ENCODE data around the gene SERP2. TPM values are rescaled to one million over a fixed set of nuclear protein-coding genes. Genes with fewer than 3 reads are reported as not detected.

The SERP2 gene
- total and polyA plus RNA-seq, 3 experiments from 2014 or later: 0.47 to 0.57 (median 0.51) TPM

DNA sequence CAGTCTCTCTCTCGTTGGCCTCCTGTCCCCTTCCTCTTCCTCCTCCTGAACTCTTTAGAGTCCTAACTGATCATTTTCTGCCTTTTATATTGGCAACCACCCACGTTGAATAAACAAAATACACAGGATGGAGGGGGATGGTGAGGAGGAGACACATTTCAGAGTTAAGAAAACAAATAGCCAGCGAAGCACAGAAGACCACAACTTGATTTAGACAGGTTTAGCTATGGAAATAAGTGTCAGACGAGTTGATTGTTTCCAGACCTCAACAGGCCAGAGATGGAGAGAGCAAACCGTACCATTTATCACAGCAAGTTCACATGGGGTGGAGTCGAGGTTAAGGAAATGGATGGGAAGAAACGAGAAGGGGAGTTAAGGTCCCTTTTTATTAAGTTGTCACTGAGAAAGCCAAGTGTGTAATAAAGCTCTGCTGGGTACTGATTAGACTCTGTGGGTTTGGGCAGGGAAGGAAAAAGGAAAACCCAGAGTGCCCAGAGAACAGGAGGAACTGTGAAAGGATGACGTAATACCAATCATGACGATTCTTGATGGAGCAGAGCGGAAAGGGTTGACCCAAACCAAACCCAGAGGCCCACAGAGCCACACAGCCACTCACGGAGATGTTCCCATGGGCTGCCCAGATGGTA, 11.1 kb upstream of the SERP2 start:
- no peak overlapping the region for H3K4me3 ChIP-seq (ENCODE audit: low read length)
- CTCF ChIA-PET: no interaction called here
- H3K9me3 ChIP-seq (ENCODE audit: low read length): no peaks in the 10 kb centered on the region
- Mint-ChIP-seq H3K4me3 (no peak overlapping the region), H3K27me3 (peaks cover 3 to 15% of the 10 kb centered on the region in 2 donors), H3K27ac (no peak overlapping the region), H3K9me3 (no peaks in the 10 kb centered on the region), H3K4me1 (no peaks in the 10 kb centered on the region), H3K36me3 (no peaks in the 10 kb centered on the region)
- H3K4me1 ChIP-seq (ENCODE audit: insufficient read depth, low read length): no peaks in the 10 kb centered on the region
- no peaks in the 10 kb centered on the region for H3K27me3 ChIP-seq (ENCODE audit: insufficient read depth, low read length, poor library complexity, severe bottlenecking)
- H3K36me3 ChIP-seq (ENCODE audit: insufficient read depth, low read length): no peaks in the 10 kb centered on the region
- no peak overlapping the region for H3K27ac ChIP-seq (ENCODE audit: low read depth, low read length)
- POLR2A ChIA-PET: no interaction called here
- no peak for DNase-seq

DNA sequence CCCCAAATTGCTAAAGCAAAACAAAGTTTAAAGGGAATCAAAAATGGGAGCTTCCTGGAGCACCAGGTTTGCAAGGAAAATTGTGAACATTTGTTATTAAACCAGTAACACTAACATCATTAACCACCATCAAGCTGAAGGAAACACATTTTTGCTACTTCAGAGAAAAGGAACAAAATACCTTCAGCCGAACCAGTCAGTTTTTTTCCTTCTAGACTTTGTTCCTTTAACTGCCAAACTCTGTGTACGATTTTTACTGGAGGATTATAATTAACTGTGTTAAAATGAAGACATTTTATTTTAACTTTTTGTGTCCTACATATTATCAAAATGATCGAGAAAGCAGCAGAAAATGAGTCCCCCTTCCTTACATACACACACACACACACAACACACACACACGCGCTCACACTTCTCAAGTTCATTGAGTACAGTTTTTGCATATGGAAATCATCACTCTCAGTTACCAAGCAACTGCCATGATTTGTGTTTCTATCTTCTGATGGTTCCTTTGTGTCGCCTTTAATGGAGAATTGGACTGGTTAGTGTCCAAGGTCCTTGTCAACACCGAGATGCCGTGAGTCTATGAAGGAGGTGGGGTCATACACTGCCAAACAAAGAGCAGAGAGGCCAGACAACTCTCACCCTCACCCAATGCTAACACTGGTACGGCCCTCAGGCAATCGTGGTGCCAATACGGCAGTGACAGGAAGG, 9.8 kb upstream of the SERP2 start:
- no peaks in the 10 kb centered on the region for H3K9me3 Mint-ChIP-seq
- CTCF ChIA-PET: no interaction called here
- peaks cover 2 to 15% of the 10 kb centered on the region in 2 donors for H3K27me3 Mint-ChIP-seq
- H3K4me3 Mint-ChIP-seq: no peak overlapping the region
- Histone ChIP-seq H3K4me1 (ENCODE audit: insufficient read depth, low read length) (no peaks in the 10 kb centered on the region), H3K9me3 (ENCODE audit: low read length) (no peaks in the 10 kb centered on the region), H3K36me3 (ENCODE audit: insufficient read depth, low read length) (no peaks in the 10 kb centered on the region), H3K27me3 (ENCODE audit: insufficient read depth, low read length, poor library complexity, severe bottlenecking) (no peaks in the 10 kb centered on the region), H3K27ac (ENCODE audit: low read depth, low read length) (no peak overlapping the region), H3K4me3 (ENCODE audit: low read length) (no peak overlapping the region)
- H3K4me1 Mint-ChIP-seq: no peaks in the 10 kb centered on the region
- POLR2A ChIA-PET: no interaction called here
- no peak overlapping the region for H3K27ac Mint-ChIP-seq
- no peaks in the 10 kb centered on the region for H3K36me3 Mint-ChIP-seq
- no peak for DNase-seq

DNA sequence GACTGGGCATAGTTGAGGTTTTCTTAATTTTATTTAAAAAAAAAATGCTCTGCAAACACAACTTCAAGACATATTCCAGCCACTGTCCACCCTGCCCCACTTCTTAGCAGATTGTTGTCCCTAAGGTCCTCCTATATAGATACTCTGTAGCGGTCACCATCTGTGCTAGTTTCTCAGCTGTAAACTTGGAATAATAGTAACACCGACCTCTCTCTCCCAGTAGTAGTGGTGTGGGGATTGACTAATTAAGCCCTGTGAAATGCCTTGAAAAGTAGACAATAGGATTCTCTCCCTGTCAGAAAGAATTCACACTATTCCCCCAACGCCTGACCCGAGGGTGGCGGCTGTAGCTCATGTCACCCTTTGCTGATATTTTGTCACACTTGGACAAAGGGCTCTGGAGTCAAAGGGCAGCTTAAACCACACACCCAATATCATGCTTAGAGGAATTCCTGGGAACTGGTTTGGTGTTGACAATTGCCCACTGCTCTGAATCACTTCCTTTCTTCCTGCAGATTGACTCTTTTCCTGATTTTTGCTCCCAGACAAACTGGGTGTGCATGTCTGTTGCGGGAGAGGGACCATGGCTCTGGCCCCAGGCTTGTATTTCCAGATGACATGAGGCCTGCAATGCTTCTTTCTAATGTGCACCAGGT, 9.2 kb upstream of the SERP2 start:
- no peaks in the 10 kb centered on the region for H3K36me3 ChIP-seq (ENCODE audit: insufficient read depth, low read length)
- H3K4me3 ChIP-seq (ENCODE audit: low read length): no peak overlapping the region
- H3K4me1 Mint-ChIP-seq: no peaks in the 10 kb centered on the region
- no peaks in the 10 kb centered on the region for H3K27me3 ChIP-seq (ENCODE audit: insufficient read depth, low read length, poor library complexity, severe bottlenecking)
- DNase-seq: no peak
- no peak overlapping the region for H3K27ac Mint-ChIP-seq
- H3K9me3 Mint-ChIP-seq: no peaks in the 10 kb centered on the region
- H3K27me3 Mint-ChIP-seq: peaks cover 0 to 16% of the 10 kb centered on the region in 2 donors
- CTCF ChIA-PET: no interaction called here
- H3K27ac ChIP-seq (ENCODE audit: low read depth, low read length): no peak overlapping the region
- no peaks in the 10 kb centered on the region for H3K36me3 Mint-ChIP-seq
- H3K9me3 ChIP-seq (ENCODE audit: low read length): no peaks in the 10 kb centered on the region
- no peak overlapping the region for H3K4me3 Mint-ChIP-seq
- POLR2A ChIA-PET: no interaction called here
- no peaks in the 10 kb centered on the region for H3K4me1 ChIP-seq (ENCODE audit: insufficient read depth, low read length)

DNA sequence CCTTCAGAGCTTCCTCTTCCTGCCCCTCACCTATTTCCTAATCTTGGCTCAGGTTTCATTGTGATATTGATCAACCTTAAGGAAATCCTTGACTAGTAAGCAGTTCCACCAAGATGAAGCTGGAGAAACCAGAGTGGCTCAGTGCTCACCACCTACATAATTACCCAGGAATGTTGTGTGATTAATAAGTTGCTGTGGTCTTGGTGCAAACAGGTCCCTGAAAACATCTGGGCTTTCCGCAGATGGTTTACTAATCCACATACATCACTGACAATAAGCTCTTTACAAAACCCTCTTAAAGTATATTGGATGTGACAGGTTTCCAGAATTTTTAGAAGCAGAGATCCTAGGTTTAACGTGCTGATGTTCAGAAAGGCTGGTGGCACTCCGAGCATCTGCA, 8.6 kb upstream of the SERP2 start:
- no peak overlapping the region for H3K4me3 Mint-ChIP-seq
- no peaks in the 10 kb centered on the region for H3K36me3 Mint-ChIP-seq
- H3K36me3 ChIP-seq (ENCODE audit: insufficient read depth, low read length): no peaks in the 10 kb centered on the region
- no peak for DNase-seq
- H3K9me3 ChIP-seq (ENCODE audit: low read length): no peaks in the 10 kb centered on the region
- H3K27me3 ChIP-seq (ENCODE audit: insufficient read depth, low read length, poor library complexity, severe bottlenecking): no peaks in the 10 kb centered on the region
- H3K4me1 ChIP-seq (ENCODE audit: insufficient read depth, low read length): no peaks in the 10 kb centered on the region
- H3K27ac Mint-ChIP-seq: no peak overlapping the region
- no peaks in the 10 kb centered on the region for H3K9me3 Mint-ChIP-seq
- H3K27me3 Mint-ChIP-seq: peaks cover 0 to 16% of the 10 kb centered on the region in 2 donors
- H3K27ac ChIP-seq (ENCODE audit: low read depth, low read length): no peak overlapping the region
- H3K4me1 Mint-ChIP-seq: no peaks in the 10 kb centered on the region
- ChIA-PET CTCF (no interaction called here), POLR2A (no interaction called here)
- no peak overlapping the region for H3K4me3 ChIP-seq (ENCODE audit: low read length)

DNA sequence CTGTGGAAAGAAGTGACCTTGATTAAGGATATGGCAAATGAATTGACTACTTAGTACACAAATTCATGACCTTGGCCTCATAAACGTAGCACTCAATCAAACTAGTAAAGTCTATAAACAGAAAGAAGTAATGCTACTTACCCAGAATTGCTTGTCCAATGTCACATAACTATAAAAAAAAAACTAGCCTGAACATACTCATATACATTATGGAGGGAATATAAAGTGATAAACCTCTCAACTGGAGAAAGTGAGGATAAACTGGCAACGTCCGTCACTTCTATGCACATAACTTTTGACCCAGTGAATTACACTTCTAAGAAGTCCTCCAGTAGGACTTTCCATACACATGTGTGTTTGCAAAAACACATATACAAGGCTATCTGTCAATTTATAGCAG, 7.7 kb upstream of the SERP2 start:
- Mint-ChIP-seq H3K27ac (no peak overlapping the region), H3K4me1 (no peaks in the 10 kb centered on the region), H3K4me3 (no peak overlapping the region), H3K36me3 (no peaks in the 10 kb centered on the region), H3K9me3 (no peaks in the 10 kb centered on the region), H3K27me3 (peaks cover 2 to 15% of the 10 kb centered on the region in 2 donors)
- no peak for DNase-seq
- Histone ChIP-seq H3K4me1 (ENCODE audit: insufficient read depth, low read length) (no peaks in the 10 kb centered on the region), H3K9me3 (ENCODE audit: low read length) (no peaks in the 10 kb centered on the region), H3K27ac (ENCODE audit: low read depth, low read length) (no peak overlapping the region), H3K4me3 (ENCODE audit: low read length) (no peak overlapping the region), H3K36me3 (ENCODE audit: insufficient read depth, low read length) (no peaks in the 10 kb centered on the region), H3K27me3 (ENCODE audit: insufficient read depth, low read length, poor library complexity, severe bottlenecking) (no peaks in the 10 kb centered on the region)
- ChIA-PET CTCF (no interaction called here), POLR2A (no interaction called here)

DNA sequence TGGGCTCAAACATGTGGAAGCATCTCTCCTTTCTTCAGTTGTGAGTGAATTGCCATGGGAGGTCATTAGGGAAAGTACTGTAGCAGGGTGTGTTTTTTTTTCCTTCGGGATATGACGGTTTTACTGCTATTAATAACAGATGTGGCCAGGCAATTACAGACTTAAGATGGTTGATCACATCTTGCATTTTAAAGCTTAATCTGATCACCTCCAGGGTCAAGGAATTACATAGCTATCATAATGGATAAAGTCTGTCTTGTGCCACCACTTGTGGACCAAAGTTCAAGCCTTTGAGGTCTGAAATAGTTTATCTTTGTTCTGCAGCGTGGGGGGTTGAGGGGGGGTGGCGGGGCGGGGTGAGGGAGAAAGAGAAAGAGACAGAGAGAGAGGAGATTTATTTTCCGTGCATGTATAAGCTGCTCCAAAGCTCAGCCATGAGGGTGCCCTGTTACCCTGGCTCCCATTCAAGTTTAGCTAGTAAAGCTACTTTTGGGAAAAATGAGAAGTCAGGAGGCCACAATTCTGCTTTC, 5.5 kb upstream of the SERP2 start:
- DNase-seq: no peak
- Mint-ChIP-seq H3K9me3 (no peaks in the 10 kb centered on the region), H3K27me3 (peaks cover 18 to 33% of the 10 kb centered on the region in 2 donors), H3K4me1 (peaks cover 0 to 5% (median 0%) of the 10 kb centered on the region in 3 donors), H3K4me3 (no peak overlapping the region), H3K27ac (no peak overlapping the region), H3K36me3 (no peaks in the 10 kb centered on the region)
- no peaks in the 10 kb centered on the region for H3K27me3 ChIP-seq (ENCODE audit: insufficient read depth, low read length, poor library complexity, severe bottlenecking)
- ChIA-PET POLR2A (no interaction called here), CTCF (no interaction called here)
- H3K9me3 ChIP-seq (ENCODE audit: low read length): no peaks in the 10 kb centered on the region
- H3K4me3 ChIP-seq (ENCODE audit: low read length): no peak overlapping the region
- no peaks in the 10 kb centered on the region for H3K36me3 ChIP-seq (ENCODE audit: insufficient read depth, low read length)
- H3K4me1 ChIP-seq (ENCODE audit: insufficient read depth, low read length): no peaks in the 10 kb centered on the region
- no peak overlapping the region for H3K27ac ChIP-seq (ENCODE audit: low read depth, low read length)

DNA sequence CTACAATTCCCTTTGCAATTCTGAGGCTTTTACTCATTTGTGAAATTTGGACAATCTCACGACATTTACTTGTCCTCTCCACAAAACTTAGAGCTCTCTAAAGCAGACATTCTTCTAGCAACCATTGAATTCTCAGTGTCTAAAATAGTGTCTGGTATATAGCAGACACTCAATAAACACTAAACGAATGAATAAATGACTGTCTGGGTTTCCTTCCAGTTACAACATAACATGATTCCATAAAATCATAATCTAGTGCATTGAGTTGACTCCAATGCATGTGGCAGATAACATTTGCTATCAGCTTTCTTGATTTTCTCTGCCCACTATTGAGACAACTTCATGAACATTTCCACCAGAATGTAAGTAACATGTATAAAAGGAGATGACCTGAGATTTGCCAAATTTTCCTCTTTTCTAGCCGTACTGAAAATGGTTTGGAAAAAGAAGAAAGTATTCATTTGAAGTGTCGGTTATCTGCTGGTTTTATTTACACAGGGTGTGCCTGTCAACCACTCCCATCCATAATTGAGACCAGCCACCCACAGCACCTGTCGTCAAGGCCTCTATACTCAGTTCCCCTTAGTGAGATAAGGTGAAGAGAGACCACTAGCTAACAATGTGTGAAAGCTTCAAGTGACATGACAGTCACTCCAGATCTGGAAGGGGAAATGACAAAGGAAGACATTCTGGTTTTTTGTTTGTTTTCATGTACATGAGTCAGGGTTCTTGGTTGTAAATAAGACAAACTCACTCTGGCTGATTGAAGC, 4.8 kb upstream of the SERP2 start:
- Mint-ChIP-seq H3K4me1 (peaks cover 0 to 5% (median 0%) of the 10 kb centered on the region in 3 donors), H3K9me3 (no peaks in the 10 kb centered on the region), H3K4me3 (no peak overlapping the region), H3K27ac (no peak overlapping the region), H3K36me3 (no peaks in the 10 kb centered on the region), H3K27me3 (peaks cover 18 to 31% of the 10 kb centered on the region in 2 donors)
- H3K9me3 ChIP-seq (ENCODE audit: low read length): no peaks in the 10 kb centered on the region
- DNase-seq: no peak
- POLR2A ChIA-PET: no interaction called here
- no peaks in the 10 kb centered on the region for H3K4me1 ChIP-seq (ENCODE audit: insufficient read depth, low read length)
- CTCF ChIA-PET: no interaction called here
- no peak overlapping the region for H3K27ac ChIP-seq (ENCODE audit: low read depth, low read length)
- H3K27me3 ChIP-seq (ENCODE audit: insufficient read depth, low read length, poor library complexity, severe bottlenecking): no peaks in the 10 kb centered on the region
- no peaks in the 10 kb centered on the region for H3K36me3 ChIP-seq (ENCODE audit: insufficient read depth, low read length)
- H3K4me3 ChIP-seq (ENCODE audit: low read length): no peak overlapping the region

DNA sequence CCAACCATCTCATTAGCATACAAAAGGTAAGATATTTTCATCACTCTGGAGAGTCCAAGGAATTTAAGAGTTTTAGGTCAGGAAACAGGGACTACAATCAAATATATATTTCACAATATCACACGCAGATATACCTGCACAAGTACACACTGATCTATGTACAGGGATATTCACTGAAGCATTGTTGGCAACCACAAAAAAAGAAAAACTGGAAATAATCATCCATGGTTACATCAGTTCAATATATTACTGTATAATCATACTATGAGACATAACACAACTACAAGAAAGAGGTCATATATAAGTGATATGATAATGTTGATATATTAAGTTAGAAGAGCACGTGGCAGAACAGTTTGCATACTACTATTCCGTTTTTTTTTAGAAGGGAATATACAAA, 2.2 kb upstream of the SERP2 start:
- H3K36me3 Mint-ChIP-seq: peaks cover 0 to 5% (median 0%) of the 10 kb centered on the region in 3 donors
- H3K9me3 ChIP-seq (ENCODE audit: low read length): no peaks in the 10 kb centered on the region
- H3K4me1 ChIP-seq (ENCODE audit: insufficient read depth, low read length): no peaks in the 10 kb centered on the region
- peaks cover 3 to 10% (median 6%) of the 10 kb centered on the region in 3 donors for H3K4me1 Mint-ChIP-seq
- peaks cover 0 to 3% (median 0%) of the 10 kb centered on the region in 5 donors for H3K9me3 Mint-ChIP-seq
- CTCF ChIA-PET: no interaction called here
- DNase-seq: no peak
- peaks cover 22 to 44% of the 10 kb centered on the region in 2 donors for H3K27me3 Mint-ChIP-seq
- peak overlapping the region in 2 of 7 donors; percentile 8 to 12 for H3K4me3 Mint-ChIP-seq
- no peak overlapping the region for H3K27ac Mint-ChIP-seq
- H3K27me3 ChIP-seq (ENCODE audit: insufficient read depth, low read length, poor library complexity, severe bottlenecking): no peaks in the 10 kb centered on the region
- POLR2A ChIA-PET: no interaction called here
- no peak overlapping the region for H3K27ac ChIP-seq (ENCODE audit: low read depth, low read length)
- no peak overlapping the region for H3K4me3 ChIP-seq (ENCODE audit: low read length)
- H3K36me3 ChIP-seq (ENCODE audit: insufficient read depth, low read length): no peaks in the 10 kb centered on the region

Data from CD8-positive, alpha-beta memory T cell (primary cell).